ENCODE measurements around the gene COL5A1. TPM values are rescaled to one million over a fixed set of nuclear protein-coding genes. Genes with fewer than 3 reads are reported as not detected.

Gene COL5A1
- total RNA-seq, 1 experiment from 2014 or later, result 9.5 TPM

DNA sequence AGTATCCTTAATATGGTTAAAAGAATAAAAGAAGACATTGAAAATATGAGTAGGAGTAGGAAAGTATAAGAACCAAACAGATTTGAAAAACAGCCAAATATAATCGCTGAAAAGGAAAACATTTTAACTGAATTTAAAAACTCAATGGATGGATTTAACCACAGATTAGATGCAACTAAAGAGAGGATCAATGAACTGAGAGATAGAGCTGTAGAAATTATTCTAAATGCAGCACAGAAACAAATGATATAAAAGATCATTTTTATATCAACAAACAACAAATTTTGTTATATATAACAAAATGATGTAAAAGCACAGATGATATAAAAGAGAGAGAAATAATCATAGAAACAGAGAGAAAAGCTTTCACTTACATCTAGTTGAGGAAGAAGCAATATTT, 29.3 kb upstream of the COL5A1 start:
- Histone ChIP-seq H4K91ac (ENCODE audit: insufficient read length, low read depth, low read length) (no peak overlapping the region), H2AFZ (ENCODE audit: low read length) (no peak overlapping the region), H4K5ac (ENCODE audit: insufficient read length, low read depth, low read length) (no peak overlapping the region), H2BK12ac (ENCODE audit: insufficient read length, low read depth, low read length) (no peak overlapping the region), H2AK5ac (ENCODE audit: insufficient read length, low read length) (no peak overlapping the region), H2BK20ac (ENCODE audit: low read depth, low read length, poor library complexity, severe bottlenecking) (no peak overlapping the region), H3K4me2 (ENCODE audit: insufficient read depth, insufficient read length, low read length) (no peak overlapping the region), H3K4ac (ENCODE audit: low read depth, low read length) (no peak overlapping the region), H3K23ac (ENCODE audit: insufficient read length, low read depth, low read length) (no peak overlapping the region), H3K56ac (ENCODE audit: insufficient read length, low read depth, low read length) (no peak overlapping the region), H4K20me1 (ENCODE audit: control insufficient read depth, insufficient read depth, insufficient read length) (no peaks in the 10 kb centered on the region), H2BK5ac (ENCODE audit: insufficient read length, low read length) (no peak overlapping the region), H3K14ac (ENCODE audit: insufficient read depth, low read length) (no peak overlapping the region), H3K27me3 (ENCODE audit: insufficient read depth, low read length) (no peaks in the 10 kb centered on the region), H3K79me1 (ENCODE audit: insufficient read depth, low read depth, low read length, poor library complexity, severe bottlenecking) (no peaks in the 10 kb centered on the region), H3K27ac (ENCODE audit: insufficient read length, low read depth, low read length) (no peak overlapping the region), H3K4me1 (ENCODE audit: insufficient read depth, low read length) (no peaks in the 10 kb centered on the region), H4K8ac (replicated peaks; ENCODE audit: insufficient read length, low read depth, low read length) (no peak overlapping the region), H3K23me2 (ENCODE audit: insufficient read length, low read depth, low read length, poor library complexity, severe bottlenecking) (no peaks in the 10 kb centered on the region), H2BK120ac (ENCODE audit: low read depth, low read length, poor library complexity, severe bottlenecking) (no peak overlapping the region), H3K79me2 (ENCODE audit: insufficient read depth, low read length) (no peaks in the 10 kb centered on the region), H3T11ph (ENCODE audit: low read length) (no peak overlapping the region), H3K9me3 (ENCODE audit: control insufficient read depth, low read depth, low read length) (no peaks in the 10 kb centered on the region), H3K18ac (ENCODE audit: insufficient read length, low read depth, low read length) (no peak overlapping the region), H3K9ac (ENCODE audit: extremely low read depth, insufficient read length, low read length) (no peak overlapping the region), H2BK15ac (ENCODE audit: low read depth, low read length) (no peak overlapping the region)
- peaks cover 5% of the 10 kb centered on the region for H3K27me3 Mint-ChIP-seq (ENCODE audit: low read depth)
- no peak overlapping the region for H3K27ac Mint-ChIP-seq
- TF ChIP-seq, protein P1, sequence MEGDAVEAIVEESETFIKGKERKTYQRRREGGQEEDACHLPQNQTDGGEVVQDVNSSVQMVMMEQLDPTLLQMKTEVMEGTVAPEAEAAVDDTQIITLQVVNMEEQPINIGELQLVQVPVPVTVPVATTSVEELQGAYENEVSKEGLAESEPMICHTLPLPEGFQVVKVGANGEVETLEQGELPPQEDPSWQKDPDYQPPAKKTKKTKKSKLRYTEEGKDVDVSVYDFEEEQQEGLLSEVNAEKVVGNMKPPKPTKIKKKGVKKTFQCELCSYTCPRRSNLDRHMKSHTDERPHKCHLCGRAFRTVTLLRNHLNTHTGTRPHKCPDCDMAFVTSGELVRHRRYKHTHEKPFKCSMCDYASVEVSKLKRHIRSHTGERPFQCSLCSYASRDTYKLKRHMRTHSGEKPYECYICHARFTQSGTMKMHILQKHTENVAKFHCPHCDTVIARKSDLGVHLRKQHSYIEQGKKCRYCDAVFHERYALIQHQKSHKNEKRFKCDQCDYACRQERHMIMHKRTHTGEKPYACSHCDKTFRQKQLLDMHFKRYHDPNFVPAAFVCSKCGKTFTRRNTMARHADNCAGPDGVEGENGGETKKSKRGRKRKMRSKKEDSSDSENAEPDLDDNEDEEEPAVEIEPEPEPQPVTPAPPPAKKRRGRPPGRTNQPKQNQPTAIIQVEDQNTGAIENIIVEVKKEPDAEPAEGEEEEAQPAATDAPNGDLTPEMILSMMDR (conservative IDR thresholded peaks at IDR 0.05), result no peak
- peaks cover 4 to 12% (median 10%) of the 10 kb centered on the region in 3 experiments; a peak in 6 of 7 replicates for H3K36me3 Mint-ChIP-seq (ENCODE audit: insufficient read depth in 1 of 3, low read depth in 3 of 3)
- no CpG with 5 or more reads among the region's 1 CpG for WGBS (ENCODE audit: extremely low coverage, insufficient read length, low lambda C conversion rate)
- no peak for DNase-seq
- H3K4me1 Mint-ChIP-seq, result no peaks in the 10 kb centered on the region
- H3K9me3 Mint-ChIP-seq, result peaks cover 41 to 43% of the 10 kb centered on the region in 2 experiments
- H3K4me3 Mint-ChIP-seq, result no peak overlapping the region
